IMR-90 (cell line): ENCODE data around the gene SUGP2. TPM values are rescaled to one million over a fixed set of nuclear protein-coding genes. Genes with fewer than 3 reads are reported as not detected.
A peak's percentile ranks its signal among the peaks of the same experiment; 100 is the strongest.

Source experiments
- ATAC-seq: fragments of 200-7000 bp; cut with Tn5 transposase; 2 replicates; pipeline ENCODE4 v1.9.1; 2020; ENCODE audit warnings: low read depth, mild to moderate bottlenecking, moderate library complexity
- BruUV-seq: library from RNA; stranded (reverse); fragments of 400-500 nt; replicated peaks from 2 replicates; lab custom pipeline; 2021; lab: Mats Ljungman, UMichigan
- CTCF ChIA-PET: fragments of 300-600 bp; formaldehyde crosslinking; extraction: SDS; loops from one replicate; lab custom pipeline; 2021; ENCODE audit warnings: antibody characterized with exemption; lab: Yijun Ruan, JAX
- POLR2A ChIA-PET: fragments of 300-600 bp; sonication (Branson Sonifier 250); formaldehyde crosslinking; loops from one replicate; lab custom pipeline; 2022; ENCODE audit warnings: antibody characterized with exemption; ENCODE audit not compliant: unreplicated experiment; lab: Charles Lee
- DNase-seq: peaks from one replicate; pipeline ENCODE4 v3.0.0; 2013
- H2AFZ ChIP-seq: replicated peaks from 2 replicates; pipeline ENCODE3; 2013; ENCODE audit warnings: low read length, mild to moderate bottlenecking; ENCODE audit not compliant: poor library complexity
- H2AK5ac ChIP-seq: 2 replicates; pipeline ENCODE4 v1.6.1; 2013; ENCODE audit warnings: low read depth, low read length, inconsistent platforms
- H2AK9ac ChIP-seq: replicated peaks from 2 replicates; pipeline ENCODE3; 2013; ENCODE audit warnings: mild to moderate bottlenecking, low read depth, low read length, moderate library complexity; ENCODE audit not compliant: poor library complexity
- H2BK120ac ChIP-seq: 2 replicates; pipeline ENCODE4 v1.6.1; 2013; ENCODE audit warnings: low read depth, low read length, inconsistent platforms
- H2BK15ac ChIP-seq: 3 replicates; pipeline ENCODE4 v1.6.1; 2013; ENCODE audit warnings: low read depth, low read length, inconsistent platforms
- H2BK20ac ChIP-seq: 2 replicates; pipeline ENCODE4 v1.6.1; 2013; ENCODE audit warnings: low read depth, mild to moderate bottlenecking, inconsistent platforms, low read length, moderate library complexity
- H2BK5ac ChIP-seq: 2 replicates; pipeline ENCODE4 v1.6.1; 2013; ENCODE audit warnings: mild to moderate bottlenecking, low read depth, low read length, inconsistent platforms; ENCODE audit not compliant: poor library complexity, severe bottlenecking
- H3K14ac ChIP-seq: replicated peaks from 2 replicates; pipeline ENCODE4 v1.6.1; 2013; ENCODE audit warnings: low read depth, low read length, inconsistent platforms
- H3K18ac ChIP-seq: 2 replicates; pipeline ENCODE4 v1.6.1; 2013; ENCODE audit warnings: low read depth, low read length, control low read depth
- H3K23ac ChIP-seq: 2 replicates; pipeline ENCODE4 v1.6.1; 2013; ENCODE audit warnings: low read depth, low read length, inconsistent platforms
- H3K27ac ChIP-seq: 2 replicates; pipeline ENCODE4 v1.5.1; 2013; ENCODE audit warnings: mild to moderate bottlenecking, control low read depth, low read length; ENCODE audit not compliant: insufficient read depth
- H3K27me3 ChIP-seq: 2 replicates; pipeline ENCODE4 v1.6.1; 2013; ENCODE audit warnings: low read length; ENCODE audit not compliant: control insufficient read depth, insufficient read depth
- H3K36me3 ChIP-seq: 2 replicates; pipeline ENCODE4 v1.6.1; 2013; ENCODE audit warnings: low read length, mixed read lengths; ENCODE audit not compliant: control insufficient read depth, insufficient read depth
- H3K4ac ChIP-seq: 2 replicates; pipeline ENCODE4 v1.6.1; 2013; ENCODE audit warnings: low read depth, low read length, inconsistent platforms
- H3K4me1 ChIP-seq: 2 replicates; pipeline ENCODE4 v1.6.1; 2013; ENCODE audit warnings: low read length, mixed read lengths; ENCODE audit not compliant: control insufficient read depth, insufficient read depth
- H3K4me2 ChIP-seq: 2 replicates; pipeline ENCODE4 v1.6.1; 2013; ENCODE audit warnings: low read depth, mild to moderate bottlenecking, control low read depth, low read length, moderate library complexity
- H3K4me3 ChIP-seq: 2 replicates; pipeline ENCODE4 v1.5.1; 2013; ENCODE audit warnings: low read depth, mild to moderate bottlenecking, control low read depth, low read length, moderate library complexity; ENCODE audit not compliant: insufficient read depth
- H3K56ac ChIP-seq: 2 replicates; pipeline ENCODE4 v1.6.1; 2013; ENCODE audit warnings: low read length, inconsistent platforms; ENCODE audit not compliant: insufficient read depth; ENCODE audit errors: extremely low read depth
- H3K79me1 ChIP-seq, 2 experiments: 2 replicates each; pipeline ENCODE4 v1.6.1; 2013; ENCODE audit warnings: low read length in 2 of 2, inconsistent platforms in 1 of 2, low read depth in 1 of 2
- H3K9ac ChIP-seq: 2 replicates; pipeline ENCODE4 v1.6.1; 2013; ENCODE audit warnings: low read depth, low read length, control low read depth
- H3K9me1 ChIP-seq: 2 replicates; pipeline ENCODE4 v1.6.1; 2013; ENCODE audit warnings: low read length, inconsistent platforms; ENCODE audit not compliant: insufficient read depth
- H3K9me3 ChIP-seq: 2 replicates; pipeline ENCODE4 v1.6.1; 2013; ENCODE audit warnings: low read length; ENCODE audit not compliant: control insufficient read depth, insufficient read depth
- H4K20me1 ChIP-seq: 2 replicates; pipeline ENCODE4 v1.6.1; 2013; ENCODE audit warnings: low read length, inconsistent platforms; ENCODE audit not compliant: insufficient read depth
- H4K5ac ChIP-seq: 2 replicates; pipeline ENCODE4 v1.6.1; 2013; ENCODE audit warnings: mild to moderate bottlenecking, low read depth, low read length, control low read depth
- H4K8ac ChIP-seq, 2 experiments: 2 replicates each; pipeline ENCODE4 v1.6.1; 2013; ENCODE audit warnings: low read depth in 2 of 2, low read length in 2 of 2, control low read depth in 1 of 2, inconsistent platforms in 1 of 2
- H4K91ac ChIP-seq: 2 replicates; pipeline ENCODE4 v1.6.1; 2013; ENCODE audit warnings: low read depth, low read length, inconsistent platforms; ENCODE audit not compliant: insufficient read depth
- CEBPB ChIP-seq: IDR thresholded peaks from 2 replicates; pipeline ENCODE4 v1.6.1; 2012; ENCODE audit warnings: low read depth, low read length, improper control_type of control experiment
- WGBS, 2 experiments: methylation state at CpG; one replicate each; pipeline versions ENCODE4 v1.1.5 to v1.1.7; 2013; ENCODE audit warnings: missing lambda C conversion rate in 2 of 2; ENCODE audit not compliant: insufficient read length in 1 of 2; ENCODE audit errors: extremely low coverage in 2 of 2; 5-methylcytosine and 5-hydroxymethylcytosine counted together
- dilution Hi-C: fragments of 300-500 bp; cut with HindIII; formaldehyde crosslinking; loops from one replicate; pipeline ENCODE4 v1.14.3; 2018; ENCODE audit warnings: low sequenced_read_pairs; ENCODE audit not compliant: unreplicated experiment
- in situ Hi-C: fragments of 300-500 bp; cut with MboI; formaldehyde crosslinking; loops from 3 replicates; pipeline ENCODE4 v1.14.3; 2019; ENCODE audit warnings: low sequenced_read_pairs, inconsistent platforms, mixed read lengths
- intact Hi-C: fragments of 100-400 bp; cut with micrococcal nuclease; formaldehyde crosslinking; loops from 2 replicates; pipeline ENCODE4 v1.10.0; 2022
- polyA plus RNA-seq, 3 experiments: library from polyadenylated mRNA; depleted of rRNA; stranded (reverse); fragments of >200 nt; gene quantifications; 2 replicates each; pipeline ENCODE4 v1.2.3, GENCODE V29; 2012; ENCODE audit warnings: low replicate concordance in 1 of 3
- total RNA-seq: library from RNA; depleted of rRNA; stranded (reverse); fragments of >200 nt; gene quantifications from 2 replicates; pipeline ENCODE4 v1.2.3, GENCODE V29; 2012
- TF ChIP-seq, protein P1 (sequence below): fragments of 150-350 bp; IDR thresholded peaks from 2 replicates; pipeline ENCODE4 v1.6.1; 2016; ENCODE audit warnings: low read depth, mild to moderate bottlenecking, low read length, moderate library complexity, borderline replicate concordance

Gene SUGP2
- total and polyA plus RNA-seq, 2 of the 4 experiments (the other 2 are of a cell fraction) = 25.8 to 69.2 TPM

GRCh38 chr19:19078801-19079200, 45.5 kb upstream of the SUGP2 start:
- H3K18ac ChIP-seq = no peak overlapping the region
- peak; percentile 61 for TF ChIP-seq CEBPB
- TF ChIP-seq, protein P1, sequence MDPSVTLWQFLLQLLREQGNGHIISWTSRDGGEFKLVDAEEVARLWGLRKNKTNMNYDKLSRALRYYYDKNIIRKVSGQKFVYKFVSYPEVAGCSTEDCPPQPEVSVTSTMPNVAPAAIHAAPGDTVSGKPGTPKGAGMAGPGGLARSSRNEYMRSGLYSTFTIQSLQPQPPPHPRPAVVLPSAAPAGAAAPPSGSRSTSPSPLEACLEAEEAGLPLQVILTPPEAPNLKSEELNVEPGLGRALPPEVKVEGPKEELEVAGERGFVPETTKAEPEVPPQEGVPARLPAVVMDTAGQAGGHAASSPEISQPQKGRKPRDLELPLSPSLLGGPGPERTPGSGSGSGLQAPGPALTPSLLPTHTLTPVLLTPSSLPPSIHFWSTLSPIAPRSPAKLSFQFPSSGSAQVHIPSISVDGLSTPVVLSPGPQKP = no peak
- ATAC-seq (no peak), DNase-seq (no peak)
- H2AK5ac ChIP-seq = no peak overlapping the region
- no peak overlapping the region for H3K23ac ChIP-seq
- H4K8ac ChIP-seq = no peak overlapping the region
- H3K14ac ChIP-seq = no peak overlapping the region
- peaks cover 2% of the 10 kb centered on the region for H3K36me3 ChIP-seq
- no peaks in the 10 kb centered on the region for H3K4me1 ChIP-seq
- H2BK120ac ChIP-seq = no peak overlapping the region
- dilution Hi-C loops (no loop called here), intact Hi-C loops (no loop called here), in situ Hi-C loops (no loop called here)
- ChIA-PET CTCF (interaction anchor here (0.6 kb wide), 1 partner anchor 44 kb away, joined by 3 read pairs; no protein-coding TSS in a partner anchor), POLR2A (no interaction called here)
- no peak overlapping the region for H3K27ac ChIP-seq
- 0 out of 2 replicates have a peak, but pooled peaks cover 4% of the 10 kb centered on the region for H4K20me1 ChIP-seq
- no peaks in the 10 kb centered on the region for H3K27me3 ChIP-seq
- peaks cover 5% of the 10 kb centered on the region; the same call in 1 of the 2 replicates for H3K9me1 ChIP-seq
- BruUV-seq = no TSS peak
- no peak overlapping the region for H2BK20ac ChIP-seq
- H4K91ac ChIP-seq = no peak overlapping the region
- no peak overlapping the region for H2AFZ ChIP-seq
- no CpG with 5 or more reads among the region's 6 CpGs for WGBS, 2 experiments
- H3K4me3 ChIP-seq = no peak overlapping the region
- H2BK15ac ChIP-seq = no peak overlapping the region
- no peaks in the 10 kb centered on the region for H3K9me3 ChIP-seq
- H2BK5ac ChIP-seq = no peak overlapping the region
- H3K4me2 ChIP-seq = no peak overlapping the region
- no peak overlapping the region for H3K56ac ChIP-seq
- no peak overlapping the region for H3K4ac ChIP-seq
- H3K79me1 ChIP-seq = peaks cover 3% of the 10 kb centered on the region in 2 experiments; a peak in 2 of 4 replicates
- no peak overlapping the region for H2AK9ac ChIP-seq
- no peak overlapping the region for H3K9ac ChIP-seq
- no peak overlapping the region for H4K5ac ChIP-seq
